ENCODE measurements around the gene THYN1.

Gene THYN1

GRCh38 chr11:134199531-134199930, 53.6 kb downstream of the THYN1 start:
- DNase-seq (ENCODE audit: low read depth): no peak
- TF ChIP-seq CTCF (conservative IDR thresholded peaks at IDR 0.05; ENCODE audit: low read depth, low read length): no peak
- H3K4me3 ChIP-seq (ENCODE audit: low read depth, low read length): no peak overlapping the region

Data from choroid plexus epithelial cell (primary cell).